GM12873 (cell line): ENCODE results near the gene COPA.

Source experiments
- CTCF ChIP-seq: IDR thresholded peaks from 2 replicates; pipeline ENCODE4 v1.5.1; 2012; ENCODE audit warnings: low read depth, mild to moderate bottlenecking, moderate library complexity, low read length, control low read depth; ENCODE audit not compliant: insufficient read depth; ENCODE audit errors: missing control alignments

The COPA gene

GRCh38 chr1:160371756-160372155 is 28.7 kb upstream of the COPA start:
- no peak for TF ChIP-seq CTCF

- no peak for TF ChIP-seq CTCF
Observed at GRCh38 chr1:160371346-160371631, 28.2 kb upstream of the COPA start.

- TF ChIP-seq CTCF = no peak
Observed at GRCh38 chr1:160370561-160371345, 27.7 kb upstream of the COPA start.

- TF ChIP-seq CTCF = no peak
Observed at GRCh38 chr1:160369087-160369486, 26.0 kb upstream of the COPA start.

GRCh38 chr1:160367934-160368923 is 25.2 kb upstream of the COPA start:
- TF ChIP-seq CTCF = no peak

GRCh38 chr1:160367516-160367900 is 24.5 kb upstream of the COPA start:
- TF ChIP-seq CTCF = no peak
